Measurements from ENCODE around the gene FUT1.

FUT1 gene

GRCh38 chr19:48755787-48756186, 3.3 kb upstream of the FUT1 start:
- Mint-ChIP-seq H3K4me1 (peaks cover 18% of the 10 kb centered on the region), H3K27me3 (peaks cover 33% of the 10 kb centered on the region), H3K27ac (no peak overlapping the region), H3K9me3 (no peaks in the 10 kb centered on the region), H3K36me3 (ENCODE audit: low read depth) (no peaks in the 10 kb centered on the region), H3K4me3 (no peak overlapping the region)
- no peak for DNase-seq
- ATAC-seq, result no peak

- no peaks in the 10 kb centered on the region for H3K9me3 Mint-ChIP-seq
- H3K27me3 Mint-ChIP-seq, result peaks cover 28% of the 10 kb centered on the region
- H3K4me3 Mint-ChIP-seq, result no peak within 1 kb of the TSS
- no peaks in the 10 kb centered on the region for H3K36me3 Mint-ChIP-seq (ENCODE audit: low read depth)
- DNase-seq, result no peak
- no peak within 1 kb of the TSS for H3K27ac Mint-ChIP-seq
- peaks cover 14% of the 10 kb centered on the region for H3K4me1 Mint-ChIP-seq
- ATAC-seq, result no peak
Measured at GRCh38 chr19:48755084-48755641, 2.7 kb upstream of the FUT1 start, which contains the start of gene FGF21. Gene FGF21 (plus strand): TSS chr19:48755524. CDS start chr19:48756237, 713 bp downstream.

- no peaks in the 10 kb centered on the region for H3K9me3 Mint-ChIP-seq
- ATAC-seq, result no peak
Measured at GRCh38 chr19:48751845-48752495, 471 bp downstream of the FUT1 start.

GRCh38 chr19:48750771-48751504, 1.5 kb downstream of the FUT1 start:
- H3K27ac Mint-ChIP-seq, result no peak overlapping the region
- H3K36me3 Mint-ChIP-seq (ENCODE audit: low read depth), result no peaks in the 10 kb centered on the region
- no peaks in the 10 kb centered on the region for H3K9me3 Mint-ChIP-seq
- DNase-seq (no peak), ATAC-seq (no peak)
- no peak overlapping the region for H3K4me3 Mint-ChIP-seq
- peaks cover 18% of the 10 kb centered on the region for H3K4me1 Mint-ChIP-seq
- H3K27me3 Mint-ChIP-seq, result peaks cover 33% of the 10 kb centered on the region

More at GRCh38 chr19:48751845-48752495, 471 bp downstream of the FUT1 start:
- H3K36me3 Mint-ChIP-seq (ENCODE audit: low read depth), result no peaks in the 10 kb centered on the region
- H3K27me3 Mint-ChIP-seq, result peaks cover 28% of the 10 kb centered on the region
- H3K4me3 Mint-ChIP-seq, result peak overlapping the region; percentile 72
- H3K4me1 Mint-ChIP-seq, result peaks cover 16% of the 10 kb centered on the region
- no peak for DNase-seq
- H3K27ac Mint-ChIP-seq, result no peak overlapping the region

- DNase-seq, result no peak
- Mint-ChIP-seq H3K27me3 (peaks cover 37% of the 10 kb centered on the region), H3K27ac (no peak overlapping the region), H3K4me3 (no peak overlapping the region), H3K36me3 (ENCODE audit: low read depth) (no peaks in the 10 kb centered on the region), H3K4me1 (peaks cover 18% of the 10 kb centered on the region), H3K9me3 (no peaks in the 10 kb centered on the region)
- ATAC-seq, result no peak
Measured at GRCh38 chr19:48750351-48750750, 2.1 kb downstream of the FUT1 start.

DNA sequence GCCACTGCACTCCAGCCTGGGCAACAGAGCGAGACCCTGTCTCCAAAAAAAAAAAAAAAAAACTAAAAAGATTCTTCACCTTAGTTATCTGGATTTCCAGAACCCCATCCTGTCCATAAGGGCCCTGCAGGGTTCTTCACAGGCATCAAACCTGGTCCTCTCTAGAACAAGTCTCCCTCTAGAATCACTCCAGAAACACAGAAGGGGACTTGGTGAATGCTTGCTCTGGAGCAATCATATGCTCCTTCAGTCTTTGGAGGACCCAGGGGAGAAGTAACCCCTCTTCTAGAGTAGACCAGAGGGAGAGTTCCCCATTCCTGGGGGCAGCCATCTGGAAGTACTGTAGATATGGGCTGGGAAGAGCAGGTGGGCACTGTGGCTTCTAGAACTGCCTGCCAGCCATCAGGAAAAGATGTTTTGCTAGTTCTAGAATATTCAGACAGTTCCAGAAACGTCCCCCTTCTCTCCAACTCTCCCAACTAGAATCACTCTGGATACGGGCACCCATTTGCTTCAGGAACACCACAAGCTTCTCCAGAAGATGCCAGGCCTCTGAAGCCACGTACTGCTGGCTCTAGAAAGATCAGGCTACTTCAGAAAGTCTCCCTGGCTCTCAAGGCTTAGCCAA, 2.8 kb downstream of the FUT1 start:
- no peak overlapping the region for H3K4me3 Mint-ChIP-seq
- H3K4me1 Mint-ChIP-seq, result peaks cover 18% of the 10 kb centered on the region
- ATAC-seq, result no peak
- H3K27me3 Mint-ChIP-seq, result peaks cover 35% of the 10 kb centered on the region
- no peaks in the 10 kb centered on the region for H3K36me3 Mint-ChIP-seq (ENCODE audit: low read depth)
- no peak overlapping the region for H3K27ac Mint-ChIP-seq
- no peak for DNase-seq
- no peaks in the 10 kb centered on the region for H3K9me3 Mint-ChIP-seq

GRCh38 chr19:48746738-48747575, 5.5 kb downstream of the FUT1 start, which contains the start of gene IZUMO1:
Gene IZUMO1 (minus strand): TSS chr19:48746909. CDS start chr19:48745859, 1,050 bp downstream.
- peak; percentile 68 for ATAC-seq
- peak; percentile 57 for DNase-seq
- Mint-ChIP-seq H3K4me3 (peak within 1 kb of the TSS; percentile 14), H3K9me3 (no peaks in the 10 kb centered on the region), H3K36me3 (ENCODE audit: low read depth) (no peaks in the 10 kb centered on the region), H3K27ac (no peak within 1 kb of the TSS), H3K4me1 (peaks cover 8% of the 10 kb centered on the region), H3K27me3 (peaks cover 20% of the 10 kb centered on the region)

DNA sequence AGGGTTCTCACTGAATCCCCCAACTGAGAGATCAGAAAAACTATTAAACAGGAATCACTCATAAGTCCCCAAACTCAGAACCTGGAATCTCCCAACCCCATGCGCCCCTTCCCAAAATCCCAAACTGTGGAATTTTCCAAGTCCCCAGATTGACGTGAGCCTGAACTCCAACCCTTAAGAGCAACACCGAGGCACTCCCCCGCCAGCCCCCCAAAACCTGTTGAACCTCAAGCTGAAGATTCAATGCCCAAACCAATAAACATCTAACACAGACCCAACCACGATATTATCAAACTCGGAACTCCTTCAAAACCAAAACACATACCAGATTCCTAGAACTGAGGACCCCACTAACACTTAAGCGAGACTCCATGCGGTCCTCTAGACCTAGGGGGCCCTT, 6.3 kb downstream of the FUT1 start:
- Mint-ChIP-seq H3K36me3 (ENCODE audit: low read depth) (no peaks in the 10 kb centered on the region), H3K9me3 (no peaks in the 10 kb centered on the region), H3K27ac (no peak overlapping the region), H3K4me3 (no peak overlapping the region), H3K4me1 (peaks cover 11% of the 10 kb centered on the region), H3K27me3 (peaks cover 19% of the 10 kb centered on the region)
- DNase-seq, result no peak
- ATAC-seq, result no peak

DNA sequence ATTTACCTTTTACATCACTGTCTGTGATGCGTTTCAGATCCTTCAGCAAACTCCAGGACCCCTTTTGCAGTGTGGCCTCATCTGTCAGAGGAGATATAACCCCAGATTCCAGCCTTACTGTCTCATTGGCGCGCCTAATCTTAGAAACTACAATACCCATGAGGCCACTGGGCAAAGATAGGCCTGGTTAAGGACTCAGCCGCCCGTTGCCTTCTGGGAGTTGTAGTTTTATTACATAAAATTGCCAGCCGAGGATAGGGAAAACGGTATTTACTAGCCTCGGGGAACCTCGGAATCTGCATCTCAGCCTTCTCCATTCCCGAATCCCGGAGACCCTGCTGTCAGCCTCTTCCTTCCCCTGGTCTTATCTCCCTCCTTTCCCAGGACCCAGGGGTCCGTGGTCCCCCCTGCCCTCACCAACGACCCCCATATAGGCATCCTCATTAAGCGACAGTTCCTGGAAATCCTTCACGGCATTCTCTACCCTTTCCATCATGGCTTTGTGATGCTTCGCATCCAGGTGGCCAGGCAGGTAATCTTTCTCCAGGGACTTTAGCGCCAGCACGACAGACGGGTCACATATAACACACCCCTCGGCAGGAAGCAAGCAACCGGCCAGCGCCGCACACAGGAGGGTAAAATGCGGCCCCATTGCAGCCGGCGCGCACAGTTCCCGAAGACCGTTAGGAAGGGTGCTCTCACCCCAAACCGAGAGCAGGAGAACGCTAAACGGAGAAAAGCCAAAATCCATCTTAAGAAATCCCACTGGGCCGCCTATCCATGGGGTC, 7.0 kb downstream of the FUT1 start:
- DNase-seq (peak; percentile 59), ATAC-seq (peak; percentile 78)
- Mint-ChIP-seq H3K27me3 (peaks cover 23% of the 10 kb centered on the region), H3K4me1 (peaks cover 14% of the 10 kb centered on the region), H3K4me3 (no peak overlapping the region), H3K27ac (no peak overlapping the region), H3K9me3 (no peaks in the 10 kb centered on the region), H3K36me3 (ENCODE audit: low read depth) (no peaks in the 10 kb centered on the region)

GRCh38 chr19:48742096-48742495, 10.3 kb downstream of the FUT1 start:
- no peaks in the 10 kb centered on the region for H3K36me3 Mint-ChIP-seq (ENCODE audit: low read depth)

GRCh38 chr19:48741129-48741999, 11.1 kb downstream of the FUT1 start:
- no peaks in the 10 kb centered on the region for H3K9me3 Mint-ChIP-seq
- no peak overlapping the region for H3K27ac Mint-ChIP-seq
- H3K27me3 Mint-ChIP-seq, result peaks cover 26% of the 10 kb centered on the region
- DNase-seq (peak; percentile 59), ATAC-seq (no peak)
- peaks cover 18% of the 10 kb centered on the region for H3K4me1 Mint-ChIP-seq
- no peak overlapping the region for H3K4me3 Mint-ChIP-seq
- H3K36me3 Mint-ChIP-seq (ENCODE audit: low read depth), result no peaks in the 10 kb centered on the region

More at GRCh38 chr19:48742096-48742495, 10.3 kb downstream of the FUT1 start:
- no peak overlapping the region for H3K27ac Mint-ChIP-seq
- H3K27me3 Mint-ChIP-seq, result peaks cover 26% of the 10 kb centered on the region
- H3K4me3 Mint-ChIP-seq, result no peak overlapping the region
- DNase-seq (no peak), ATAC-seq (no peak)
- no peaks in the 10 kb centered on the region for H3K9me3 Mint-ChIP-seq
- H3K4me1 Mint-ChIP-seq, result peaks cover 18% of the 10 kb centered on the region

DNA sequence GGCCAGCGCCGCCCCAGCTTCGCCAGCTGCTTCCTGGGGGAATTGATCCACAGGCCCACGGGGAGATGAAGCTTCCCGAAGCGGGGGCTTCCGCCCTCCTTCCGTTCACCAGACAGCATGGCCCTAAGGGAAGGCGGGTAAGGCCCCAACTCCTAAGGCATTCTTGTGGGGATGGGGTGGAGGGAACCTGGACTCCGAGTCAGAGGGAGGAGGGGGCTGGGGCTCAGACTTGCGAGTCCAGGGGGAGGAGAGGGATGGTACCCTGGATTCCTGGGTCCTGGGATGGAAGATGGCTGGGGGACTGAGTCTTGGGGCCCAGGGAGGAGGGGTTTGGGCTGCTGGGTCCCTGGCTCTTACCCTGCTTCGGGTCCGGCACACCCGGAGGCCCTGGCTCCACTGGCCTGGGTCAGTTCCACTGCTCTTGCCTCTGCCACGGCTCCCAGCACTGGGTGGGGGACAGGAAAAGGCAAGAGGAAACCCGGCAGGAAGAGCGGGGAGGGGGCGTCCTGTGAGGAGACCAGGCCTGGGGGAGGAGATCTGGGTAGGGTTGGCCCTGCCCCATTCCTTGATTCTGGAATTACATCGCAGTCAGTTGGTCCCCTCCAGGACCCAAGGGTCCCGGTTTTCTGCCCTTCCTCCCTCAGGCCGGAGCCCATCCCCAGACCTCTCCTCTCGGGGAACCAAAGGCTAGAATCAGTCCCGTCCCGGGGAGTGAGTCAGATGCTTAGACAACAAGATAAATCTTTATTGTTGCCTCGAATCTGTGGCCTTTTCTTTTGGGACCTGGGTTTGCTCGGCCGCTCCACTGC, 12.1 kb downstream of the FUT1 start, which contains the start of gene RASIP1:
TSS of gene RASIP1 (minus strand) at position 447 of the 809 bp plus-strand sequence. CDS start at position 119, 328 bp downstream.
- H3K4me3 Mint-ChIP-seq, result no peak within 1 kb of the TSS
- no peak within 1 kb of the TSS for H3K27ac Mint-ChIP-seq
- ATAC-seq, result no peak
- no peaks in the 10 kb centered on the region for H3K9me3 Mint-ChIP-seq
- peaks cover 15% of the 10 kb centered on the region for H3K4me1 Mint-ChIP-seq
- no peak for DNase-seq
- no peaks in the 10 kb centered on the region for H3K36me3 Mint-ChIP-seq (ENCODE audit: low read depth)
- peaks cover 18% of the 10 kb centered on the region for H3K27me3 Mint-ChIP-seq
